K562 (cell line): ENCODE data around the gene HES5. TPM values are rescaled to one million over a fixed set of nuclear protein-coding genes. Genes with fewer than 3 reads are reported as not detected.

ENCODE experiments used
- CBX1 ChIP-seq: sonication (generic); IDR thresholded peaks from 2 replicates; pipeline ENCODE4 v1.6.1; 2016; ENCODE audit warnings: antibody characterized with exemption, low read depth, mild to moderate bottlenecking
- CREB3L1 ChIP-seq: fragments of 450-650 bp; IDR thresholded peaks from 2 replicates; pipeline ENCODE4 v1.6.1; 2014; ENCODE audit warnings: low read depth, mild to moderate bottlenecking, moderate library complexity, borderline replicate concordance
- CSDE1 ChIP-seq, 2 experiments: fragments of 450-650 bp; IDR thresholded peaks; 2 replicates each; pipeline ENCODE4 v1.6.1; 2016; ENCODE audit warnings: mild to moderate bottlenecking in 1 of 2
- CXXC5 ChIP-seq: fragments of 250-450 bp; sonication (Bioruptor Pico); IDR thresholded peaks from 2 replicates; pipeline ENCODE4 v1.8.0; 2022; ENCODE audit warnings: inconsistent platforms, mild to moderate bottlenecking, moderate library complexity
- HSF4 ChIP-seq: fragments of 250-450 bp; sonication (Bioruptor Pico); IDR thresholded peaks from 2 replicates; pipeline ENCODE4 v2.1.2; 2022; ENCODE audit warnings: mild to moderate bottlenecking, moderate library complexity, borderline replicate concordance
- NCOR1 ChIP-seq: fragments of 450-650 bp; IDR thresholded peaks from 2 replicates; pipeline ENCODE4 v1.6.1; 2016; ENCODE audit warnings: mild to moderate bottlenecking, moderate library complexity
- POLR3A ChIP-seq: IDR thresholded peaks from 2 replicates; pipeline ENCODE4 v1.6.1; 2011; ENCODE audit warnings: borderline replicate concordance, mild to moderate bottlenecking, moderate library complexity; ENCODE audit not compliant: insufficient read length, insufficient read depth; ENCODE audit errors: extremely low read depth
- RAD51 ChIP-seq: fragments of 450-650 bp; IDR thresholded peaks from 2 replicates; pipeline ENCODE4 v1.7.1; 2016; ENCODE audit warnings: low read depth, mild to moderate bottlenecking, borderline replicate concordance
- RBBP5 ChIP-seq: fragments of 200-600 bp; sonication (generic); IDR thresholded peaks from 2 replicates; pipeline ENCODE4 v1.6.1; 2012; ENCODE audit warnings: borderline replicate concordance, mild to moderate bottlenecking, low read length, control low read depth, inconsistent platforms; ENCODE audit not compliant: insufficient read depth, poor library complexity, severe bottlenecking
- RBM22 ChIP-seq: fragments of 200-400 bp; formaldehyde crosslinking; IDR thresholded peaks from 2 replicates; pipeline ENCODE4 v1.6.1; 2018; ENCODE audit warnings: low read length, low read depth; ENCODE audit not compliant: poor library complexity, severe bottlenecking
- SIRT6 ChIP-seq: IDR thresholded peaks from one replicate; pipeline ENCODE4 v1.6.1; 2012; ENCODE audit warnings: low read depth, mild to moderate bottlenecking, control low read depth, inconsistent platforms, low read length, moderate library complexity
- TCFL5 ChIP-seq: fragments of 250-450 bp; sonication (Bioruptor Pico); conservative IDR thresholded peaks from 2 replicates; pipeline ENCODE4 v1.6.1; 2021; ENCODE audit warnings: mild to moderate bottlenecking, moderate library complexity, matching md5 sums
- TOE1 ChIP-seq, 2 experiments: fragments of 450-650 bp in 1 of 2; sonication (generic) in 1 of 2; formaldehyde crosslinking in 1 of 2; IDR thresholded peaks; 2 replicates each; pipeline versions ENCODE4 v1.7.1 to v1.8.0; 2016 to 2022; ENCODE audit warnings: borderline replicate concordance in 2 of 2, mild to moderate bottlenecking in 2 of 2, antibody characterized with exemption in 1 of 2, inconsistent platforms in 1 of 2, low read depth in 1 of 2, missing genetic modification reagents in 1 of 2, moderate library complexity in 1 of 2
- ZBTB1 ChIP-seq: sonication (generic); formaldehyde crosslinking; IDR thresholded peaks from 2 replicates; pipeline ENCODE4 v1.8.1; 2023; ENCODE audit warnings: missing genetic modification reagents, low read depth, mild to moderate bottlenecking, borderline replicate concordance
- ZBTB12 ChIP-seq: fragments of 250-450 bp; sonication (Bioruptor Pico); IDR thresholded peaks from 2 replicates; pipeline ENCODE4 v1.4.0; 2020
- ZNF134 ChIP-seq: fragments of 250-450 bp; sonication (Bioruptor Pico); conservative IDR thresholded peaks from 2 replicates; pipeline ENCODE4 v1.4.0; 2020
- ZNF239 ChIP-seq: fragments of 250-450 bp; sonication (Bioruptor Pico); IDR thresholded peaks from 2 replicates; pipeline ENCODE4 v1.4.0; 2020; ENCODE audit warnings: mild to moderate bottlenecking
- ZNF384 ChIP-seq: IDR thresholded peaks from 2 replicates; pipeline ENCODE4 v1.6.1; 2012; ENCODE audit warnings: low read depth, low read length, improper control_type of control experiment
- polyA plus RNA-seq, 8 experiments: library from polyadenylated mRNA; depleted of rRNA in 4 of 8; stranded (reverse) in 5 of 8; unstranded in 3 of 8; fragments of >200 nt; fragmentation: Nextera tagmentation in 2 of 8; fragmentation: Illumina TruSeq in 1 of 8; extraction: Ambion mirVana in 2 of 8; extraction: Trizol in 1 of 8; gene quantifications; 2 replicates each; pipeline versions ENCODE4 v1.2.1 to v1.2.3, GENCODE V29; 2011 to 2014; ENCODE audit warnings: inconsistent platforms in 1 of 8, missing spikeins in 1 of 8
- total RNA-seq, 7 experiments: library from RNA; depleted of rRNA in 6 of 7; stranded (reverse); fragments of >200 nt in 6 of 7; fragmentation: Illumina TruSeq in 2 of 7; extraction: Trizol in 2 of 7; gene quantifications; 2 replicates each; pipeline versions ENCODE4 v1.2.1 to v1.2.3, GENCODE V29; 2011 to 2021; ENCODE audit warnings: low replicate concordance in 1 of 7
- TF ChIP-seq, protein P1 (sequence below): fragments of 200-400 bp; formaldehyde crosslinking; IDR thresholded peaks from 2 replicates; pipeline ENCODE4 v1.6.1; 2017; ENCODE audit warnings: mild to moderate bottlenecking, low read depth, low read length, moderate library complexity
- TF ChIP-seq, protein P2 (sequence below): fragments of 250-450 bp; sonication (Bioruptor Pico); IDR thresholded peaks from 2 replicates; pipeline ENCODE4 v1.5.0; 2021

Gene HES5
- total and polyA plus RNA-seq, 9 of the 15 experiments (the other 6 are each of a cell fraction or from before 2014, with no cell fraction given), result not detected

- TF ChIP-seq, protein P1, sequence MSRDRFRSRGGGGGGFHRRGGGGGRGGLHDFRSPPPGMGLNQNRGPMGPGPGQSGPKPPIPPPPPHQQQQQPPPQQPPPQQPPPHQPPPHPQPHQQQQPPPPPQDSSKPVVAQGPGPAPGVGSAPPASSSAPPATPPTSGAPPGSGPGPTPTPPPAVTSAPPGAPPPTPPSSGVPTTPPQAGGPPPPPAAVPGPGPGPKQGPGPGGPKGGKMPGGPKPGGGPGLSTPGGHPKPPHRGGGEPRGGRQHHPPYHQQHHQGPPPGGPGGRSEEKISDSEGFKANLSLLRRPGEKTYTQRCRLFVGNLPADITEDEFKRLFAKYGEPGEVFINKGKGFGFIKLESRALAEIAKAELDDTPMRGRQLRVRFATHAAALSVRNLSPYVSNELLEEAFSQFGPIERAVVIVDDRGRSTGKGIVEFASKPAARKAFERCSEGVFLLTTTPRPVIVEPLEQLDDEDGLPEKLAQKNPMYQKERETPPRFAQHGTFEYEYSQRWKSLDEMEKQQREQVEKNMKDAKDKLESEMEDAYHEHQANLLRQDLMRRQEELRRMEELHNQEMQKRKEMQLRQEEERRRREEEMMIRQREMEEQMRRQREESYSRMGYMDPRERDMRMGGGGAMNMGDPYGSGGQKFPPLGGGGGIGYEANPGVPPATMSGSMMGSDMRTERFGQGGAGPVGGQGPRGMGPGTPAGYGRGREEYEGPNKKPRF, result no peak
- no peak for TF ChIP-seq SIRT6
- no peak for TF ChIP-seq RAD51
- TF ChIP-seq, protein P2, sequence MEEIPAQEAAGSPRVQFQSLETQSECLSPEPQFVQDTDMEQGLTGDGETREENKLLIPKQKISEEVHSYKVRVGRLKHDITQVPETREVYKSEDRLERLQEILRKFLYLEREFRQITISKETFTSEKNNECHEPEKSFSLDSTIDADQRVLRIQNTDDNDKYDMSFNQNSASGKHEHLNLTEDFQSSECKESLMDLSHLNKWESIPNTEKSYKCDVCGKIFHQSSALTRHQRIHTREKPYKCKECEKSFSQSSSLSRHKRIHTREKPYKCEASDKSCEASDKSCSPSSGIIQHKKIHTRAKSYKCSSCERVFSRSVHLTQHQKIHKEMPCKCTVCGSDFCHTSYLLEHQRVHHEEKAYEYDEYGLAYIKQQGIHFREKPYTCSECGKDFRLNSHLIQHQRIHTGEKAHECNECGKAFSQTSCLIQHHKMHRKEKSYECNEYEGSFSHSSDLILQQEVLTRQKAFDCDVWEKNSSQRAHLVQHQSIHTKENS (CRISPR knock-in tag), result no peak
- no peak for TF ChIP-seq ZNF239 (CRISPR knock-in tag)
- TF ChIP-seq CXXC5 (CRISPR knock-in tag), result peak; percentile 24
- no peak for TF ChIP-seq ZBTB12
- no peak for TF ChIP-seq POLR3A
- TF ChIP-seq ZBTB1 (CRISPR knock-in tag), result no peak; the same call in 1 of the 2 replicates
- TF ChIP-seq CSDE1 (IDR thresholded peaks at IDR 0.05), result no peak
- TF ChIP-seq RBBP5, result peak; percentile 14
- TF ChIP-seq NCOR1, result no peak
- no peak for TF ChIP-seq ZNF134 (CRISPR knock-in tag)
- TF ChIP-seq CREB3L1, result no peak
- TF ChIP-seq TCFL5 (CRISPR knock-in tag), result no peak
- TF ChIP-seq RBM22, result no peak
- TF ChIP-seq CBX1, result 0 out of 2 replicates have a peak, but pooled peaks have one; percentile 24
- no peak for TF ChIP-seq ZNF384
- TF ChIP-seq HSF4, result no peak
- TF ChIP-seq TOE1 (IDR thresholded peaks at IDR 0.05; ENCODE audit: borderline replicate concordance), result no peak
- no peak for TF ChIP-seq TOE1 (CRISPR knock-in tag; IDR thresholded peaks at IDR 0.05; ENCODE audit: borderline replicate concordance, low read depth)
Observed at GRCh38 chr1:2556678-2557481, 26.8 kb upstream of the HES5 start (continued).
